ENCODE results near the gene HLA-DRB1.

GRCh38 chr6:32607988-32608298 is 18.3 kb upstream of the HLA-DRB1 start:
- TF ChIP-seq EZH2 (IDR thresholded peaks at IDR 0.05; ENCODE audit: insufficient read depth, poor library complexity, severe bottlenecking) (no peak), EZH2phosphoT487 (IDR thresholded peaks at IDR 0.05; ENCODE audit: insufficient read depth, low read depth) (no peak)
